IMR-90 (cell line): ENCODE data around the gene ATXN1.

Source experiments
- BHLHE40 ChIP-seq: fragments of 150-350 bp; IDR thresholded peaks from 2 replicates; pipeline ENCODE4 v1.6.1; 2016; ENCODE audit warnings: mild to moderate bottlenecking, low read depth, low read length
- CTCF ChIP-seq: conservative IDR thresholded peaks from 2 replicates; pipeline ENCODE4 v1.5.1; 2012; ENCODE audit warnings: mild to moderate bottlenecking, low read depth, low read length, improper control_type of control experiment
- MAFK ChIP-seq: IDR thresholded peaks from 2 replicates; pipeline ENCODE4 v1.6.1; 2012; ENCODE audit warnings: low read depth, low read length, improper control_type of control experiment
- MAZ ChIP-seq: IDR thresholded peaks from 2 replicates; pipeline ENCODE4 v1.6.1; 2012; ENCODE audit warnings: low read depth, mild to moderate bottlenecking, low read length, improper control_type of control experiment, moderate library complexity, borderline replicate concordance
- POLR2A ChIP-seq: IDR thresholded peaks from 2 replicates; pipeline ENCODE4 v1.6.1; 2012; ENCODE audit warnings: mild to moderate bottlenecking, low read depth, low read length
- RAD21 ChIP-seq: IDR thresholded peaks from 2 replicates; pipeline ENCODE4 v1.6.1; 2012; ENCODE audit warnings: low read length, improper control_type of control experiment
- RFX5 ChIP-seq: IDR thresholded peaks from 2 replicates; pipeline ENCODE4 v1.8.0; 2012; ENCODE audit warnings: low read depth, mild to moderate bottlenecking, low read length, moderate library complexity
- SMC3 ChIP-seq: fragments of 150-350 bp; IDR thresholded peaks from 2 replicates; pipeline ENCODE4 v1.6.1; 2016; ENCODE audit warnings: low read depth, mild to moderate bottlenecking, antibody characterized with exemption, low read length, moderate library complexity
- TF ChIP-seq, protein P1 (sequence below): fragments of 150-350 bp; IDR thresholded peaks from 2 replicates; pipeline ENCODE4 v1.6.1; 2016; ENCODE audit warnings: low read depth, mild to moderate bottlenecking, low read length, moderate library complexity, borderline replicate concordance

GRCh38 chr6:16776394-16777017 is 15.2 kb upstream of the ATXN1 start:
- TF ChIP-seq MAZ, result no peak
- TF ChIP-seq CTCF, result no peak
- TF ChIP-seq POLR2A, result no peak
- no peak for TF ChIP-seq RAD21
- no peak for TF ChIP-seq MAFK
- TF ChIP-seq SMC3, result no peak
- no peak for TF ChIP-seq RFX5
- TF ChIP-seq, protein P1, sequence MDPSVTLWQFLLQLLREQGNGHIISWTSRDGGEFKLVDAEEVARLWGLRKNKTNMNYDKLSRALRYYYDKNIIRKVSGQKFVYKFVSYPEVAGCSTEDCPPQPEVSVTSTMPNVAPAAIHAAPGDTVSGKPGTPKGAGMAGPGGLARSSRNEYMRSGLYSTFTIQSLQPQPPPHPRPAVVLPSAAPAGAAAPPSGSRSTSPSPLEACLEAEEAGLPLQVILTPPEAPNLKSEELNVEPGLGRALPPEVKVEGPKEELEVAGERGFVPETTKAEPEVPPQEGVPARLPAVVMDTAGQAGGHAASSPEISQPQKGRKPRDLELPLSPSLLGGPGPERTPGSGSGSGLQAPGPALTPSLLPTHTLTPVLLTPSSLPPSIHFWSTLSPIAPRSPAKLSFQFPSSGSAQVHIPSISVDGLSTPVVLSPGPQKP, result no peak
- TF ChIP-seq BHLHE40, result no peak
